Fibroblast of skin of left biceps (primary cell): ENCODE measurements around the gene ZNF438.

Experiments
- DNase-seq, 2 experiments: peaks; one replicate each; pipeline ENCODE4 v3.0.0-alpha.2; 2013; ENCODE audit warnings: low read depth in 2 of 2

ZNF438 gene

DNA sequence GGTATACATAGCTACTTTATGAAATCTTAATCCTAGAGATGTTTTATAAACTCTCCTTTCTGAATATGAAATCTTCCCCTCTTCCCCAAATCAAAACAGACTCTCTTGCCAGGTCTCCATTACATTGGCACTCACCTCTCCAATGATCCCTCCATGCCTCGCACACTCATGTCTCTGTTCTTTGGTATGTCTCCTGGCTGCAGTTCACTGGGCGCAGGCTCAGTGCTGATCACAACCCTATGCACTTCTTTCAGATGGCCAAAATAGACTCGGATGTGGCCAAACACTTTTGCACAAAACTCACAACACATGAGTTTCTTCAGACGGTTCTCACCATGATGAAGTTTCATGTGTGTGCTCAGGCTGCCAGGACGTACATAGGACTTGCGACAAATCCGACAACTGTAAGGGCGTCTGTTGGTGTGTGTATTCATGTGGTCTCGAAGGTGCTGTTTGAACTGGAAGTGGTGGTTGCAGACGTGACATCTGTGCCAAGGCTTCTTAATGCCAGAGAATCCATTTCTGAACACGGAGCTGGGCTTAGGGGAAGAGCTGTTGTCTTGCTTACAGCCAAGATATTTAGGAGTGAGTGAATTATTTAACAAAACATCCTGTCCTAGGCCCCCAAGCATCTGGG, 183.2 kb downstream of the ZNF438 start:
- no peak for DNase-seq

DNA sequence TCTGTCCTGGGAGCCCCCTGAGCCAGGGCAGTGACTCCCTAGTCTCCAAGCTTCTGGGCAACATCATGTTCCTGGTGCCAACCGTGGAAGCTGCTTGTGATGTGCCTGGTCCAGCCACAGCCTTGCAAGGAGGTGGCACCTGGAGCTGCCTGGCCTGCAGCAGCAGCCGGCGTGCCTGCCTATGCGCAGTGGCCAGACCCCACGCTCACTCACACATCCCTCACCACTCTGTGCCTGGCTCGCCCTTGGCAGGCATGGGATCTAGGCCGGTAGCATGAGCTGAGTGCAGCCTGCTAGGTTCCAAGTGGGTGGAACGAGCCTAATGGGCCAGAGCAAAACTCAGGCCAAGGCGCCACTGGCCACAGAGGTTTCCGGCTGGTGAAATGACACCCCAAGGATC, 184.0 kb downstream of the ZNF438 start:
- DNase-seq = no peak

DNA sequence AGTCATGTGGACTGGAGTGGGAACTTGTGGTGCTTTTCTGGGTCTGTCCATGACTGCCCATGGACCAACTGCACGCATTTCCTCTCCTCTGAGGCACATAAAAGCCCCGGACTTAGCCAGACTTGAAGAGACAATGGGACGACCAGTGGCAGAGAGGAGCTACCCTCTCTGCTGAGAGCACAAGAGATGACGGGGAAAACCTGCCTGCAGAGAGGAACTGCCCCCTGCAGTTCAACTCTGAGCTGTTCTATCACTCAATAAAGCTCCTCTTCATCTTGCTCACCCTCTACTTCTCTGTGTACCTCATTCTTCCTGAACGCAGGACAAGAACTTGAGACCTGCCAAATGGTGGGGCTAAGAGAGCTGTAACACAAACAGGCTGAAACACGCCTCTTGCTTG, 184.5 kb downstream of the ZNF438 start:
- DNase-seq = no peak

- DNase-seq = no peak
These were observed 185.0 kb downstream of the ZNF438 start for GRCh38 chr10:30846710-30847109.

DNA sequence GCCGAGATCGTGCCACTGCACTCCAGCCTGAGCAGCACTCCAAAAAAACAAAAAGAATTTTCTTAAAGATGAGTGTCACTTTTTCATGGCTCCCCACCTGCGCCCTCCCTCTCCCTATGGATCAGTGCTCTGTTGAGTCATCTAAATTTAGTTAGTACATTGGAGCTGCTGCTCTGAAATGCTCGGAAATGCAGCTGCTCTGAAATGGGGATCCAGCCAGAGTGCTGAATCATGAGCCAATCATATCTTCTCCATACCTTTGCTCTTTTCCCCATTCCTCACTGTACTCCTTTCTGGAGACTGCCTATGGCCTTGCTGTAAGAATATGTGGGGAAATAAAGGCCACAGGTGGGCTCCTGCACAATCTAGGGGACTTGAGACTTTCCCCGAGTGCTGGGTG, 188.8 kb downstream of the ZNF438 start:
- DNase-seq = no peak

- DNase-seq = no peak
These were observed 189.5 kb downstream of the ZNF438 start for GRCh38 chr10:30842185-30842584.

DNA sequence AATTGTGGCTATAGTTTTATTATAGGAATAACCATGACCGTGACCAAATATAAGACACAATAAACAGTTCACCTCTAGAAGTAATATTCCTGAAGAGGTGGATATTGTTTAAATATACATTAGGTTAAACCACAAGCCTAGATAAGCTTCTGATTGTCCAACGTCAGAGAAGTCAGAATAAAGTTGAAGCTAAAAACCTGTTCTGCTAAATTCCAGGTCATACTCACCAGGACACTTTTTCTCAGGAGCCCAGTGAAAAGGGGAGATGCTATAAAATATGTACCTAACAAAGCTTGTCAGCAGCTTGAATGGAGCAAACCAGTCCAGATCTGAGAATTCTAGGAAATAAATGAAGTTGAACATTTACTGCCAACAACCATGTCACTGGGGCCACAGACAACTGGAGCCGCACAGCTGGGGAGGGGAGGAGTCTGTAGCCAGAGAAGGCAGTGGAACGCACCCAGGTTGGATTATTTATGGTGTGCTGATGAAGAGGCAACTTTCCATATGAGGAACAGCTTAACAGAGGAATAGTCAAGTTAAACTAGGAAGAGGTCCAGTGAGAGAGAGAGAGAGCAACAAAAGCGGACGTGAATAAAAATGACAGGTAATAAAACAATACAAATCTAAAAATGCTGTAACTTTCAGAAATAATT, 191.1 kb downstream of the ZNF438 start:
- DNase-seq = no peak

DNA sequence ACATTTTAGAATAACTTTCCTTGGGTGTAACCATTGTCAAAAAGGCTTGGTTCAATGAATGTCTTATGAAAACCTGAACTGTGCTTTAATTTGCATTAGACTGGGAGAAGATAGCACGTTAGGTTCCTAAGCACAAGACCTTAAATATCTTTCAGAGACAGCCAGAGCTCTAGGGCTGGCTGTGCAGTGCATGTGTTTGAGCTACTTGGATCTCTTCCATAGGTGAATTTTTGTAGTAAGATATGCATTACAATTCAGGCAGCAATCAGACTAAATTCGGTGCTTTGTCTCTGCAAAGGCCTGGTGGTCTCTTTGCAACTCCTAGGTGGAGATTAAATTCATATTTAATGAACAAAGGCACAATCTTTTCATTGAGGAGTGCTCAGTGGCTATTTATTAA, 192.0 kb downstream of the ZNF438 start:
- no peak for DNase-seq

DNA sequence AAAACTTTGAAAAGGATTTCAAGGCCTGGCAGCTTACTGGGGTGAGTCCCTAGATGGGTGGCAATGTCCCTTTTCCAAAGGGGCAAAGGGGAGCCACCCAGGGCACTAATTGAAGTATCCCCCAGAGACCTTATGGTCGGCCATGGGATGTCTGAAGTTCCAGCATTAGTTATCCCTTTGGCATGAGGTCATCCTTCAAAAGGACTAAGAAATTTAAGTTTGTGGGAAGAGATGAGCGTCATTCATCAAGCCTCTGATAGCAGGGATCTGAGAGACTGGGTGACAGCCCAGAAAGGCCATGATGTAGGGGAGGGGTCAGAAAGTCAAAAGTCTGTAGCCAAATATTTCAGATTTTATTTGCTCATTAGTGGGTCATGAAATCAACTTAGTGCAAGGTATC, 195.3 kb downstream of the ZNF438 start:
- no peak for DNase-seq

- DNase-seq = no peak
These were observed 196.5 kb downstream of the ZNF438 start for GRCh38 chr10:30835146-30835545.

GRCh38 chr10:30834651-30835050, 197.0 kb downstream of the ZNF438 start:
- no peak for DNase-seq

DNA sequence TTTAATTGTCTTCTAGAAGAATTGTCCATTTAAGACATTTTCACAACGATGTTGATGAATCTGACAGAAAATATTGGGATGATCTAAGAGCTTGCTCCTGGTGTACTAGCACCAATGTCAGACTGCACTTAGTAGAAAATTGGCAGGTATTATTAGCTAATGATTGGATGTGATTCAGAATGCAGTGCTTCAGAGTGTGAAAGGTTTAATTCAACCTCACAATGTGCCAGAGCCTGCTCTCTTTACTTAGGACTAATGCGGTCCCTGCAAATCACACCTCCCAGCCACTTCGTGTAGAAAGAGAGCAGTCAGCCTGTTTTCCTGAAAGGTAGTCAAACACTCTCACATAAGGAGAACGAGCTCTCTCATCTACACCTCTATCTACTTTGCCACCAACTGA, 197.5 kb downstream of the ZNF438 start:
- DNase-seq = no peak

DNA sequence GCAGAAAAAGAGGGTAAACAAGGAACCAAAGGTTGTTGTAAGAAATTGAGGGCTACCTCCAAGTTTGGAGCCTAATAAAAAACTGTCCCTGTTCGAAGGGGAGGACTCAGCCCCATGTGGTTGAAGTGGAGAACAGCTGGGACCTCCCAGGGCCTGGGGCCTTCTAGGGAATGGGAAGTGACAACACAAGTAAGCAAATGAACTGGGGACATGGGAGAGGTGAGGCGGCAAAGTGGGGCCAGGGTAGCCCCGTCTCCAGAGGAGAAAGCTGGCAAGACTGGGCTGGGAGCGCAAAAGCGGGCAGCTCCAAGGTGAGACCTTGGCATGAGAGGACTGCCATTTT, 198.1 kb downstream of the ZNF438 start:
- DNase-seq = no peak

GRCh38 chr10:30832749-30833627, 198.7 kb downstream of the ZNF438 start:
- no peak for DNase-seq

DNA sequence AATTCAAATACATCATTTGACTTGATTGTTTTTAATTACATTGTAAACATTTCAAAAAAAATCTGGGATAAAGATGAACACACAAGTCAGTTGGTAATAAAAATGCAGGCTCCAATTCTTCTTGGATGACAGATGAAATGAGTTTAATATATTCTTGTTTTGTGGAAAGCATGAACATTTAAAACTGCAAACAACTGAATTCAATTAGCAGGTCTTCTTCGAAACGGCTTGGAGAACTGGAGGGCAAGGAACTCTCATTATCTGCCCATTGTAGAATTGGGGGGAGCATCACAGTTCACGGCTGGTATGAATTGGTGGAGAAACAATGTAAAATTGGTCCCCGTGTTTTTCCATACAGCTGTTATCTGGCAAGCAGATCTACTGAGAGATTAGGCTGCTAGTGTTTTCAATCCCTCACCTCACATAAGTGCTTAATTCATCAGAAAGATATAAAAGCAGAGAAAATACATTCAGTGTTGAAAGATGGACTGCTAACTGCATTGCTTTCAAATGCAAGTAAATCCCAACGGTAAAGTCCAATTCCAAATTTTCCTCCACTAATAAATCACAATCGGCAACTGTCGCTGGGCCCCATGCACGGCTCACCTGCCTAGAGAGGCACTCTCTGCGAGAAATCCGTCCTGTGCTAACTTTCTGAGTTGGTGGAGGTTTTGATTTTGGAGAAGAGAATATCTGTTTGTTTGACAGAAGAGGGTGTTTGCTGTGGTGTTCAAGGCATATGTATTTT, 199.5 kb downstream of the ZNF438 start:
- DNase-seq = no peak

DNA sequence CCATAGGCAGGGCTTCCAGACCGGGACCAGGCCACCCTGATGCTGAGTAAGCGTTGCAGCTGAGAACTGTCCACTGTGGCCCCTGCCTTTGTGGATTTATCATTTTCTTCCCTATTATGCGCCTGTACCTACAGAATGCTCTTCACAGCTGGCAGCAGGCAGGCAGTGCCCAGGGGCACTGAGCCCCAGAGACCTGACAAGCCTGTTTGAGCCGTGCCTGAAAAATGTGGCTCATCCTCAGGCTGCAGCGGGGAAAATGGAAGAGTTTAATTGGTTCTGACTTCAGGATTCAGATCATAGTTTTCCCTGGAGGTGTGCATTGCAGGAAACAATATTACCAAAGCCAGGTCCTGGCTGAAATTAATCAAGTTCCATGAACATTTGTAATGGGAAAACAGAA, 200.2 kb downstream of the ZNF438 start:
- DNase-seq = no peak

GRCh38 chr10:30830315-30831230, 201.1 kb downstream of the ZNF438 start:
- DNase-seq = no peak

DNA sequence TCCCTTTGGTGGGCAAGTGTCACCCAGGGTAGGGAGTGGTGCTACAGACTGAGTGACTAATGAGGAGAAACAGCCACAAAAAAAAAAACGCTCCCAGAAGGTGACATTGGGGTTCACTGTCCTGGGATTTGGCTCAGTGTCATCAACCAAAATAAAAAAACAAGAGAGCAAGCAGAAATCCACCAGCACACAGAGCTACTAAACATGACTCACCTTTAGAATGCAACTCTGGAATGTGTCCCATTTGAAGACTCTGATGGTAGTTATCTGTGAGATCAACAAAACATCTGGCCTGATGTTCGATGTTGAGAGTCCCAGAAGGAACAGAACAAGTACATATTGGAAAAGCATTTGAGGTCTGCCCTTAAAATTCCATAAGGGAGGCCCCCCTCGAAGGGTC, 201.8 kb downstream of the ZNF438 start:
- peak; percentile 51 to 52 for DNase-seq

DNA sequence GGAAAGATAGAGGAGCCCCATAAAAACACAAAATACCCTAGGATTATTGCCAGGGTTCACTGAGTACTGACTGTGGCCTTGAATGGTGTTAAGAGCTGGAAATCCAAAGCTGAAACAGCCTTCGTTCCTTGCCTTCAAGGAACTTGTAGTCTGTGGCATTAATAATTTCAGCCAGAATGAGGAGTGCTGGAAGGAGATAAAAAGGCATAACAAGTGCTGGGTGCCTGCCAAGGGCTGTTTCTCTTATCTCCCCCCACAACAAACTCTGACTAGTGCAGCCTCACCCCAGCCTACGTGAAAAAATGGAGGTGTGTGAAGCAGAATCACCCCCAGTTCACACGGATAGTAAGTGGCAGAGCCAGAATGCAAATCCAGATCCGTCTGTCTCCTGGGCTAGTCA, 203.0 kb downstream of the ZNF438 start:
- DNase-seq = no peak

DNA sequence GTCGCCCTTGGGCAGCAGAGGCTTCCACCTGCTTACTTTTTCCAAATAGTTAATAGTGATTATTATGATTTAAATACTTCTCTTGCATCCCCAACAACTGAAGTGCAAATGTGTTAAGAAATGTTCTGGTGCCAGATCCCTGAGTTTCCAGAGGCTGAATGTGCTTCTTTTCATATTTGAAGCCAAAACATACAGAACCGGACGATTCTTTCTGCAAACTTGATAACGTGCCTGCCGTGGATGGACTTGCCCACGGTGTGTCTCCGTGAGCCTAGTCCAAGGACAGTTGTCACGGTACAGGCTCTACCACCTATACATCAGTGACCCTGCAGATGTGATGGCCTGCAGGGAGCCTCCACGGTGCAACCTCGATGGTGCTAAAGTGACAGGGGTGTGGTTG, 203.5 kb downstream of the ZNF438 start:
- no peak for DNase-seq

DNA sequence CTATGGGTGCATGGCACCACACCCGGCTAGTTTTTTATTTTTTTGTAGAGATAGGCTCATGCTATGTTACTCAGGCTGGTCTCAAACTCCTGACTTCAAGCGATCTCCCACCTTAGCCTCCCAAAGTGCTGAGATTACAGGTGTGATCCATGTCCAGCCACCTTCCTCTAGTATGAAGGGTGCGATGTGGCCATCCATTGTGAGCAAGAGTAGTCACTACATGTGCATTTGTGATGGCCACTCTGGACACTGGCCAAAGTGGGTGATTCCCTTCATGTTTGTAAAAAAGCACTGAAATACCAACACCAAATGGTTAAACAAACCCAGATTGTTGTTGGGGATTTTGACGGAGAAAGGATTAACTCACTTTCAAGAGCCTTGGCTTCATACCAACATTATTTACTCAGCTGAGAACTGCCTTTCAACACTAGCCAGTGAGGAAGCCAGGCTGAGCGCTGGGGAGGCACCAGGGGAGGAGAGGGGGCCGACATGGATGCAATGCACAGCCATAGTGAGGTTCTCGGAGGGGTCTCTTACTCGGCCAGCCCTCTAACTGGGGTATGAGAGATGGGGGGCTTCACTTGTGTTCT, 204.0 kb downstream of the ZNF438 start:
- DNase-seq = peak; percentile 51
